Panc1 (cell line): Measurements from ENCODE around the gene SF3B6. TPM values are rescaled to one million over a fixed set of nuclear protein-coding genes. Genes with fewer than 3 reads are reported as not detected.
"Not testable (repeated sequence)": the region's sequence is repeated elsewhere in the genome, so short reads cannot be mapped to it uniquely, and the experiment has no call there.

Experiments used
- ATAC-seq: fragments of 200-7000 bp; cut with Tn5 transposase; 2 replicates; pipeline ENCODE4 v1.9.1; 2020; ENCODE audit warnings: mild to moderate bottlenecking, moderate library complexity
- BruUV-seq: library from RNA; stranded (reverse); fragments of 400-500 nt; replicated peaks from 2 replicates; lab custom pipeline; 2021; lab: Mats Ljungman, UMichigan
- CTCF ChIA-PET: fragments of 300-600 bp; sonication (Branson Sonifier 250); formaldehyde crosslinking; loops from one replicate; lab custom pipeline; 2022; ENCODE audit warnings: antibody characterized with exemption; lab: Charles Lee
- POLR2A ChIA-PET: fragments of 300-600 bp; sonication (Branson Sonifier 250); formaldehyde crosslinking; loops from one replicate; lab custom pipeline; 2022; ENCODE audit warnings: antibody characterized with exemption; lab: Charles Lee
- DNase-seq: peaks from one replicate; pipeline ENCODE4 v3.0.0-alpha.2; 2010; ENCODE audit warnings: low read depth, low spot score
- H3K27ac ChIP-seq: 2 replicates; pipeline ENCODE4 v1.5.1; 2011; ENCODE audit warnings: mild to moderate bottlenecking, low read length, inconsistent platforms
- H3K27me3 ChIP-seq: fragments of 200-500 bp; sonication (Bioruptor generic); 2 replicates; pipeline ENCODE4 v1.6.0; 2014; ENCODE audit warnings: low read length, inconsistent platforms; ENCODE audit not compliant: control insufficient read depth, insufficient read depth
- H3K36me3 ChIP-seq: fragments of 200-500 bp; sonication (Bioruptor generic); 2 replicates; pipeline ENCODE4 v1.5.1; 2014; ENCODE audit warnings: inconsistent platforms, mild to moderate bottlenecking, low read length, moderate library complexity; ENCODE audit not compliant: control insufficient read depth, insufficient read depth
- H3K4me1 ChIP-seq: 2 replicates; pipeline ENCODE4 v1.5.1; 2011; ENCODE audit warnings: inconsistent platforms, mild to moderate bottlenecking, low read length, moderate library complexity; ENCODE audit not compliant: control insufficient read depth, insufficient read depth
- H3K4me3 ChIP-seq, 2 experiments: 2 replicates each; pipeline ENCODE4 v1.5.1; 2011 to 2012; ENCODE audit warnings: low read depth in 2 of 2, low read length in 2 of 2, mild to moderate bottlenecking in 2 of 2, inconsistent platforms in 1 of 2, moderate library complexity in 1 of 2
- H3K9me3 ChIP-seq: fragments of 200-500 bp; sonication (Bioruptor generic); 2 replicates; pipeline ENCODE4 v1.5.1; 2014; ENCODE audit warnings: low read depth, mild to moderate bottlenecking, inconsistent platforms, low read length, moderate library complexity; ENCODE audit not compliant: control insufficient read depth, insufficient read depth
- CTCF ChIP-seq: fragments of 450-650 bp; IDR thresholded peaks from 2 replicates; pipeline ENCODE4 v1.5.1; 2017; ENCODE audit warnings: mild to moderate bottlenecking
- POLR2AphosphoS5 ChIP-seq: IDR thresholded peaks from 2 replicates; pipeline ENCODE4 v1.6.1; 2012; ENCODE audit warnings: mild to moderate bottlenecking, low read depth, low read length, moderate library complexity
- SIN3A ChIP-seq: IDR thresholded peaks from 2 replicates; pipeline ENCODE4 v1.6.1; 2012; ENCODE audit warnings: low read depth, mild to moderate bottlenecking, low read length, moderate library complexity, borderline replicate concordance; ENCODE audit not compliant: insufficient read depth
- TCF7L2 ChIP-seq: IDR thresholded peaks from 2 replicates; pipeline ENCODE4 v1.6.1; 2011; ENCODE audit warnings: mild to moderate bottlenecking, low read depth, low read length, inconsistent platforms
- in situ Hi-C: cut with HindIII; loops from 2 replicates; pipeline ENCODE4 v1.10.0; 2016; ENCODE audit warnings: low sequenced_read_pairs, low pct_unique_long_range_greater_than_20kb
- intact Hi-C: fragments of 100-400 bp; cut with micrococcal nuclease; formaldehyde crosslinking; loops from one replicate; pipeline ENCODE4 v1.10.0; 2022; ENCODE audit not compliant: unreplicated experiment
- total RNA-seq: library from RNA; stranded (reverse); gene quantifications from one replicate; pipeline ENCODE4 v1.2.1, GENCODE V29; 2021; ENCODE audit not compliant: unreplicated experiment
- TF ChIP-seq, protein P1 (sequence below), 2 experiments: IDR thresholded peaks; 2 replicates each; pipeline ENCODE4 v1.6.1; 2011 to 2012; ENCODE audit warnings: low read depth in 2 of 2, control low read depth in 1 of 2, low read length in 1 of 2, mild to moderate bottlenecking in 1 of 2, moderate library complexity in 1 of 2; ENCODE audit not compliant: insufficient read depth in 1 of 2

The SF3B6 gene
- total RNA-seq, 1 experiment from 2014 or later = 129 TPM

- Histone ChIP-seq H3K36me3 (no peaks in the 10 kb centered on the region), H3K9me3 (no peaks in the 10 kb centered on the region), H3K27ac (no peak overlapping the region), H3K4me3 (no peak overlapping the region), H3K27me3 (no peaks in the 10 kb centered on the region), H3K4me1 (no peaks in the 10 kb centered on the region)
- TF ChIP-seq CTCF (no peak), POLR2AphosphoS5 (no peak), SIN3A (no peak), TCF7L2 (no peak)
- TF ChIP-seq, protein P1, sequence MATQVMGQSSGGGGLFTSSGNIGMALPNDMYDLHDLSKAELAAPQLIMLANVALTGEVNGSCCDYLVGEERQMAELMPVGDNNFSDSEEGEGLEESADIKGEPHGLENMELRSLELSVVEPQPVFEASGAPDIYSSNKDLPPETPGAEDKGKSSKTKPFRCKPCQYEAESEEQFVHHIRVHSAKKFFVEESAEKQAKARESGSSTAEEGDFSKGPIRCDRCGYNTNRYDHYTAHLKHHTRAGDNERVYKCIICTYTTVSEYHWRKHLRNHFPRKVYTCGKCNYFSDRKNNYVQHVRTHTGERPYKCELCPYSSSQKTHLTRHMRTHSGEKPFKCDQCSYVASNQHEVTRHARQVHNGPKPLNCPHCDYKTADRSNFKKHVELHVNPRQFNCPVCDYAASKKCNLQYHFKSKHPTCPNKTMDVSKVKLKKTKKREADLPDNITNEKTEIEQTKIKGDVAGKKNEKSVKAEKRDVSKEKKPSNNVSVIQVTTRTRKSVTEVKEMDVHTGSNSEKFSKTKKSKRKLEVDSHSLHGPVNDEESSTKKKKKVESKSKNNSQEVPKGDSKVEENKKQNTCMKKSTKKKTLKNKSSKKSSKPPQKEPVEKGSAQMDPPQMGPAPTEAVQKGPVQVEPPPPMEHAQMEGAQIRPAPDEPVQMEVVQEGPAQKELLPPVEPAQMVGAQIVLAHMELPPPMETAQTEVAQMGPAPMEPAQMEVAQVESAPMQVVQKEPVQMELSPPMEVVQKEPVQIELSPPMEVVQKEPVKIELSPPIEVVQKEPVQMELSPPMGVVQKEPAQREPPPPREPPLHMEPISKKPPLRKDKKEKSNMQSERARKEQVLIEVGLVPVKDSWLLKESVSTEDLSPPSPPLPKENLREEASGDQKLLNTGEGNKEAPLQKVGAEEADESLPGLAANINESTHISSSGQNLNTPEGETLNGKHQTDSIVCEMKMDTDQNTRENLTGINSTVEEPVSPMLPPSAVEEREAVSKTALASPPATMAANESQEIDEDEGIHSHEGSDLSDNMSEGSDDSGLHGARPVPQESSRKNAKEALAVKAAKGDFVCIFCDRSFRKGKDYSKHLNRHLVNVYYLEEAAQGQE (IDR thresholded peaks at IDR 0.05; ENCODE audit: insufficient read depth in 1 of 2, low read depth in 2 of 2, low read length in 1 of 2) = no peak
- CTCF ChIA-PET = no interaction called here
- intact Hi-C loops (no loop called here), in situ Hi-C loops (no loop called here)
- BruUV-seq = no TSS peak
- POLR2A ChIA-PET = interaction anchor here (0.6 kb wide), 1 partner anchor 17 kb away, joined by 7 read pairs; no protein-coding TSS in a partner anchor
- DNase-seq = no peak
- no peak for ATAC-seq
These were observed 26.6 kb upstream of the SF3B6 start for GRCh38 chr2:24102677-24103076.

DNA sequence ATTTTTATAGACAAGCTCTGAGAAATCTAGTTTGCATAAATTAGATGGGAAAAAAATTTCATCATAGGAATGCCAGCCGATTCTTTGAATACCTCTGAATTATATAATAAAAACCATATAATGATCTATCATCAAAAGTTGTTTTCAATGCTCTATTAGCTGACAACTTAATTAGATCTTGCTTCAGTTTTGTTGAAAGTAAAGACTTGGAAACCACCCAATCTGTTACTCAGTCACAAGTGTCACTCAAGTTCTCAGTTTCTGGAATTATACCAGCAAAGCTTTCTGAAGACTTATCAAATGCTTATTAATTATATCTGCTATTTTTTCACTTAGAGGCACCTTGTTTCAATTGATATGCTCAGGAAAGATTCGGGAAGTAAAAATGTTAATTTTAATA is 25.9 kb upstream of the SF3B6 start:
- ATAC-seq (no peak), DNase-seq (no peak)
- no peak for TF ChIP-seq TCF7L2
- TF ChIP-seq, protein P1 (IDR thresholded peaks at IDR 0.05; ENCODE audit: insufficient read depth in 1 of 2, low read depth in 2 of 2, low read length in 1 of 2) = no peak
- no peak for TF ChIP-seq CTCF
- no peak for TF ChIP-seq POLR2AphosphoS5
- TF ChIP-seq SIN3A = no peak
- intact Hi-C loops (no loop called here), in situ Hi-C loops (no loop called here)
- Histone ChIP-seq H3K36me3 (no peaks in the 10 kb centered on the region), H3K27ac (no peak overlapping the region), H3K4me3 (no peak overlapping the region), H3K9me3 (no peaks in the 10 kb centered on the region), H3K27me3 (no peaks in the 10 kb centered on the region), H3K4me1 (no peaks in the 10 kb centered on the region)
- POLR2A ChIA-PET = no interaction called here
- BruUV-seq = no TSS peak
- CTCF ChIA-PET = no interaction called here

DNA sequence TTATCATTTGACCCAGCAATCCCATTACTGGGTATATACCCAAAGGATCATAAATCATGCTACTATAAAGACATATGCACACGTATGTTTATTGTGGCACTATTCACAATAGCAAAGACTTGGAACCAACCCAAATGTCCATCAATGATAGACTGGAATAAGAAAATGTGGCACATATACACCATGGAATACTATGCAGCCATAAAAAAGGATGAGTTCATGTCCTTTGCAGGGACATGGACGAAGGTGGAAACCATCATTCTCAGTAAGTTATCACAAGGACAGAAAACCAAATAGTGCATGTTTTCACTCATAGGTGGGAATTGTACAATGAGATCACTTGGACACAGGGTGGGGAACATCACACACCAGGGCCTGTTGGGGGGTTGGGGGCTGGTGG is 24.6 kb upstream of the SF3B6 start:
- ATAC-seq, H3K27ac ChIP-seq, H3K4me1 ChIP-seq, CTCF ChIA-PET, intact Hi-C loops, in situ Hi-C loops, BruUV-seq, H3K36me3 ChIP-seq, H3K9me3 ChIP-seq, POLR2A ChIA-PET, H3K27me3 ChIP-seq, DNase-seq, H3K4me3 ChIP-seq: not testable (repeated sequence)

- H3K27ac ChIP-seq, H3K4me3 ChIP-seq, H3K36me3 ChIP-seq, BruUV-seq, H3K4me1 ChIP-seq, CTCF ChIA-PET, ATAC-seq, DNase-seq, H3K27me3 ChIP-seq, intact Hi-C loops, H3K9me3 ChIP-seq, POLR2A ChIA-PET, in situ Hi-C loops: not testable (repeated sequence)
These were observed 19.1 kb upstream of the SF3B6 start for GRCh38 chr2:24095171-24095677.
